GM21447 (cell line): Measurements from ENCODE around the gene NKAIN4.

ENCODE experiments used
- ATAC-seq: cut with Tn5 transposase; IDR thresholded peaks from one replicate; pipeline ENCODE4 v1.9.1; 2021; ENCODE audit not compliant: unreplicated experiment

The NKAIN4 gene

GRCh38 chr20:63274381-63275228, 20.3 kb upstream of the NKAIN4 start:
- ATAC-seq: no peak

GRCh38 chr20:63273635-63274380, 19.5 kb upstream of the NKAIN4 start:
- no peak for ATAC-seq

- no peak for ATAC-seq
Observed at GRCh38 chr20:63273059-63273579, 18.9 kb upstream of the NKAIN4 start.

GRCh38 chr20:63272105-63273058, 18.1 kb upstream of the NKAIN4 start, which contains the start of gene ARFGAP1:
Gene ARFGAP1 (plus strand): TSS chr20:63272813. CDS start chr20:63275581, 2,768 bp downstream.
- peak; percentile 86 for ATAC-seq

GRCh38 chr20:63270606-63271325, 16.5 kb upstream of the NKAIN4 start:
- ATAC-seq: no peak

GRCh38 chr20:63269724-63270123, 15.5 kb upstream of the NKAIN4 start:
- no peak for ATAC-seq

- ATAC-seq: no peak
Observed at GRCh38 chr20:63268671-63269439, 14.6 kb upstream of the NKAIN4 start.

- no peak for ATAC-seq
Observed at GRCh38 chr20:63268256-63268655, 14.0 kb upstream of the NKAIN4 start.

GRCh38 chr20:63267691-63268090, 13.4 kb upstream of the NKAIN4 start:
- ATAC-seq: no peak

GRCh38 chr20:63265891-63266515, 11.7 kb upstream of the NKAIN4 start:
- ATAC-seq: no peak

- no peak for ATAC-seq
Observed at GRCh38 chr20:63264519-63264918, 10.3 kb upstream of the NKAIN4 start.

- no peak for ATAC-seq
Observed at GRCh38 chr20:63264000-63264399, 9.7 kb upstream of the NKAIN4 start.

- no peak for ATAC-seq
Observed at GRCh38 chr20:63262836-63263235, 8.6 kb upstream of the NKAIN4 start.

GRCh38 chr20:63261795-63262528, 7.7 kb upstream of the NKAIN4 start:
- ATAC-seq: no peak

- no peak for ATAC-seq
Observed at GRCh38 chr20:63261060-63261794, 7.0 kb upstream of the NKAIN4 start.

- ATAC-seq: no peak
Observed at GRCh38 chr20:63260521-63260920, 6.3 kb upstream of the NKAIN4 start.

- ATAC-seq: no peak
Observed at GRCh38 chr20:63259734-63260460, 5.6 kb upstream of the NKAIN4 start.
